ENCODE results near the gene CDC5L.
"Not testable (repeated sequence)": the region's sequence is repeated elsewhere in the genome, so short reads cannot be mapped to it uniquely, and the experiment has no call there.

Gene CDC5L

GRCh38 chr6:44415873-44416502 lies 28.5 kb downstream of the CDC5L start:
- no peak for DNase-seq

- DNase-seq = no peak
Observed at GRCh38 chr6:44422531-44422930, 35.0 kb downstream of the CDC5L start.

GRCh38 chr6:44423306-44423705 lies 35.8 kb downstream of the CDC5L start:
- DNase-seq = no peak

GRCh38 chr6:44425951-44426350 lies 38.4 kb downstream of the CDC5L start:
- DNase-seq = no peak

- no peak for DNase-seq
Observed at GRCh38 chr6:44428682-44429081, 41.2 kb downstream of the CDC5L start.

GRCh38 chr6:44430326-44430725 lies 42.8 kb downstream of the CDC5L start:
- DNase-seq = no peak

- DNase-seq = peak; percentile 36 to 60
Observed at GRCh38 chr6:44431118-44431725, 43.7 kb downstream of the CDC5L start.

GRCh38 chr6:44432227-44432626 lies 44.7 kb downstream of the CDC5L start:
- DNase-seq = no peak

GRCh38 chr6:44432726-44433125 lies 45.2 kb downstream of the CDC5L start:
- DNase-seq = no peak

- DNase-seq = no peak
Observed at GRCh38 chr6:44435500-44435899, 48.0 kb downstream of the CDC5L start.

GRCh38 chr6:44438827-44439226 lies 51.3 kb downstream of the CDC5L start:
- no peak for DNase-seq

- no peak for DNase-seq
Observed at GRCh38 chr6:44439270-44440045, 52.0 kb downstream of the CDC5L start.

GRCh38 chr6:44441091-44441855 lies 53.8 kb downstream of the CDC5L start:
- DNase-seq = no peak

GRCh38 chr6:44442236-44442635 lies 54.7 kb downstream of the CDC5L start:
- no peak for DNase-seq

GRCh38 chr6:44442833-44443444 lies 55.4 kb downstream of the CDC5L start:
- no peak for DNase-seq

- DNase-seq = no peak
Observed at GRCh38 chr6:44444853-44445252, 57.3 kb downstream of the CDC5L start.

- no peak for DNase-seq
Observed at GRCh38 chr6:44446626-44447300, 59.3 kb downstream of the CDC5L start.

GRCh38 chr6:44449181-44449580 lies 61.7 kb downstream of the CDC5L start:
- not testable (repeated sequence) for DNase-seq

GRCh38 chr6:44451803-44452695 lies 64.5 kb downstream of the CDC5L start:
- DNase-seq = no peak

GRCh38 chr6:44452725-44453124 lies 65.2 kb downstream of the CDC5L start:
- no peak for DNase-seq

GRCh38 chr6:44453146-44453545 lies 65.6 kb downstream of the CDC5L start:
- no peak for DNase-seq

Data from CD4-positive, alpha-beta T cell treated with Interferon alpha-2 for 1 hour (primary cell).